Measurements from ENCODE around the gene STX1A.

STX1A gene

GRCh38 chr7:73703757-73704639 is 15.5 kb downstream of the STX1A start:
- FAIRE-seq, result no peak
- peak; percentile 81 for DNase-seq (ENCODE audit: insufficient read length, low spot score)
- TF ChIP-seq POU2F2 (IDR thresholded peaks at IDR 0.05; ENCODE audit: low read depth, low read length) (no peak), PAX5 (IDR thresholded peaks at IDR 0.05; ENCODE audit: insufficient read depth, low read length, severe bottlenecking) (no peak), SPI1 (IDR thresholded peaks at IDR 0.05; ENCODE audit: low read depth, low read length) (no peak), POLR2A (IDR thresholded peaks at IDR 0.05; ENCODE audit: low read depth, low read length) (no peak), POLR2AphosphoS5 (IDR thresholded peaks at IDR 0.05; ENCODE audit: low read depth, low read length) (no peak)

GRCh38 chr7:73703225-73703624 is 16.2 kb downstream of the STX1A start:
- DNase-seq (ENCODE audit: insufficient read length, low spot score) (no peak), FAIRE-seq (no peak)
- TF ChIP-seq POLR2AphosphoS5 (IDR thresholded peaks at IDR 0.05; ENCODE audit: low read depth, low read length), result no peak; the same call in 1 of the 2 replicates
- no peak for TF ChIP-seq PAX5 (IDR thresholded peaks at IDR 0.05; ENCODE audit: insufficient read depth, low read length, severe bottlenecking)
- TF ChIP-seq POU2F2 (IDR thresholded peaks at IDR 0.05; ENCODE audit: low read depth, low read length), result no peak
- no peak for TF ChIP-seq TAF1 (IDR thresholded peaks at IDR 0.05; ENCODE audit: low read depth, low read length)
- no peak for TF ChIP-seq SPI1 (IDR thresholded peaks at IDR 0.05; ENCODE audit: low read depth, low read length)
- no peak for TF ChIP-seq POLR2A (IDR thresholded peaks at IDR 0.05; ENCODE audit: low read depth, low read length)

- TF ChIP-seq PAX5 (IDR thresholded peaks at IDR 0.05; ENCODE audit: insufficient read depth, low read length, severe bottlenecking) (no peak), POU2F2 (IDR thresholded peaks at IDR 0.05; ENCODE audit: low read depth, low read length) (no peak), TAF1 (IDR thresholded peaks at IDR 0.05; ENCODE audit: low read depth, low read length) (no peak), POLR2A (IDR thresholded peaks at IDR 0.05; ENCODE audit: low read depth, low read length) (no peak; the same call in 1 of the 2 replicates), SPI1 (IDR thresholded peaks at IDR 0.05; ENCODE audit: low read depth, low read length) (no peak), POLR2AphosphoS5 (IDR thresholded peaks at IDR 0.05; ENCODE audit: low read depth, low read length) (no peak)
- no peak for FAIRE-seq
Measured at GRCh38 chr7:73702665-73703064, 16.8 kb downstream of the STX1A start.

GRCh38 chr7:73702226-73702625 is 17.2 kb downstream of the STX1A start:
- FAIRE-seq (no peak), DNase-seq (ENCODE audit: insufficient read length, low spot score) (no peak)
- TF ChIP-seq POU2F2 (IDR thresholded peaks at IDR 0.05; ENCODE audit: low read depth, low read length) (no peak), PAX5 (IDR thresholded peaks at IDR 0.05; ENCODE audit: insufficient read depth, low read length, severe bottlenecking) (no peak), POLR2A (IDR thresholded peaks at IDR 0.05; ENCODE audit: low read depth, low read length) (no peak), TAF1 (IDR thresholded peaks at IDR 0.05; ENCODE audit: low read depth, low read length) (no peak), SPI1 (IDR thresholded peaks at IDR 0.05; ENCODE audit: low read depth, low read length) (no peak), POLR2AphosphoS5 (IDR thresholded peaks at IDR 0.05; ENCODE audit: low read depth, low read length) (no peak)

More at GRCh38 chr7:73702665-73703064, 16.8 kb downstream of the STX1A start:
- no peak for DNase-seq (ENCODE audit: insufficient read length, low spot score)

- TF ChIP-seq POU2F2 (IDR thresholded peaks at IDR 0.05; ENCODE audit: low read depth, low read length), result no peak
- no peak for TF ChIP-seq PAX5 (IDR thresholded peaks at IDR 0.05; ENCODE audit: insufficient read depth, low read length, severe bottlenecking)
- TF ChIP-seq TAF1 (IDR thresholded peaks at IDR 0.05; ENCODE audit: low read depth, low read length), result no peak
- no peak for TF ChIP-seq POLR2AphosphoS5 (IDR thresholded peaks at IDR 0.05; ENCODE audit: low read depth, low read length)
- TF ChIP-seq SPI1 (IDR thresholded peaks at IDR 0.05; ENCODE audit: low read depth, low read length), result no peak
- no peak for TF ChIP-seq POLR2A (IDR thresholded peaks at IDR 0.05; ENCODE audit: low read depth, low read length)
- DNase-seq (ENCODE audit: insufficient read length, low spot score) (no peak), FAIRE-seq (peak; percentile 20)
Measured at GRCh38 chr7:73701357-73701995, 18.0 kb downstream of the STX1A start.

GRCh38 chr7:73700581-73701134 is 18.8 kb downstream of the STX1A start:
- DNase-seq (ENCODE audit: insufficient read length, low spot score), result no peak
- no peak for FAIRE-seq
- TF ChIP-seq POLR2A (IDR thresholded peaks at IDR 0.05; ENCODE audit: low read depth, low read length) (no peak), PAX5 (IDR thresholded peaks at IDR 0.05; ENCODE audit: insufficient read depth, low read length, severe bottlenecking) (no peak), POLR2AphosphoS5 (IDR thresholded peaks at IDR 0.05; ENCODE audit: low read depth, low read length) (no peak), POU2F2 (IDR thresholded peaks at IDR 0.05; ENCODE audit: low read depth, low read length) (no peak), TAF1 (IDR thresholded peaks at IDR 0.05; ENCODE audit: low read depth, low read length) (no peak), SPI1 (IDR thresholded peaks at IDR 0.05; ENCODE audit: low read depth, low read length) (no peak)

- FAIRE-seq (no peak), DNase-seq (ENCODE audit: insufficient read length, low spot score) (no peak)
- TF ChIP-seq POLR2A (IDR thresholded peaks at IDR 0.05; ENCODE audit: low read depth, low read length), result 0 out of 2 replicates have a peak, but pooled peaks have one; percentile 20
- TF ChIP-seq PAX5 (IDR thresholded peaks at IDR 0.05; ENCODE audit: insufficient read depth, low read length, severe bottlenecking), result no peak
- no peak for TF ChIP-seq POU2F2 (IDR thresholded peaks at IDR 0.05; ENCODE audit: low read depth, low read length)
- no peak for TF ChIP-seq SPI1 (IDR thresholded peaks at IDR 0.05; ENCODE audit: low read depth, low read length)
- TF ChIP-seq POLR2AphosphoS5 (IDR thresholded peaks at IDR 0.05; ENCODE audit: low read depth, low read length), result peak; percentile 59; the same call in 1 of the 2 replicates
- TF ChIP-seq TAF1 (IDR thresholded peaks at IDR 0.05; ENCODE audit: low read depth, low read length), result no peak
Measured at GRCh38 chr7:73700069-73700423, 19.4 kb downstream of the STX1A start.

GRCh38 chr7:73699370-73700068 is 19.9 kb downstream of the STX1A start:
- DNase-seq (ENCODE audit: insufficient read length, low spot score) (no peak), FAIRE-seq (no peak)
- TF ChIP-seq POLR2AphosphoS5 (IDR thresholded peaks at IDR 0.05; ENCODE audit: low read depth, low read length) (peak; percentile 81; the same call in 1 of the 2 replicates), POU2F2 (IDR thresholded peaks at IDR 0.05; ENCODE audit: low read depth, low read length) (no peak)

GRCh38 chr7:73698410-73698809 is 21.1 kb downstream of the STX1A start:
- TF ChIP-seq POU2F2 (IDR thresholded peaks at IDR 0.05; ENCODE audit: low read depth, low read length) (no peak), TAF1 (IDR thresholded peaks at IDR 0.05; ENCODE audit: low read depth, low read length) (no peak), POLR2A (IDR thresholded peaks at IDR 0.05; ENCODE audit: low read depth, low read length) (no peak), PAX5 (IDR thresholded peaks at IDR 0.05; ENCODE audit: insufficient read depth, low read length, severe bottlenecking) (no peak), POLR2AphosphoS5 (IDR thresholded peaks at IDR 0.05; ENCODE audit: low read depth, low read length) (no peak), SPI1 (IDR thresholded peaks at IDR 0.05; ENCODE audit: low read depth, low read length) (no peak)
- no peak for FAIRE-seq

More at GRCh38 chr7:73698410-73698809, 21.1 kb downstream of the STX1A start:
- no peak for DNase-seq (ENCODE audit: insufficient read length, low spot score)
